ENCODE results near the gene GPD1.
"Not testable (repeated sequence)": the region's sequence is repeated elsewhere in the genome, so short reads cannot be mapped to it uniquely, and the experiment has no call there.

The GPD1 gene

DNA sequence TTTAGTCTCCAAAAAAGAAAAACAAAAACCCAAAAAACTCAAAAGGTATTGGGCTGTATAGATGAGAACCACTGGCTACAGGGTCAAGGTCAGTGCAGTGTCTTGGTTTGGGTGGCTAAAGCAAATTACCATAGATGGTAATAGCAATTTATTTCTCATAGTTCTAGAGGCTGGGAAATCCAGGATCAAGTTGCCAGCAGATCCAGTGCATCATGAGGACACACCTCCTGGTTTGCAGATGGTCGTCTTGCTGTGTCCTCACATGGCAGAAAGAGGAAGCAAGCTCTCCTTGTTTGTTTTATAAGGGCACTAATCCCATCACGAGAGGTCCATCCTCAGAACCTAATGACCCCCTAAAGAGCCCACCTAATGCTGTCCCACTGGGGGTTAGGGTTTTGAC lies 19.4 kb downstream of the GPD1 start:
- DNase-seq (ENCODE audit: low spot score) = no peak

DNA sequence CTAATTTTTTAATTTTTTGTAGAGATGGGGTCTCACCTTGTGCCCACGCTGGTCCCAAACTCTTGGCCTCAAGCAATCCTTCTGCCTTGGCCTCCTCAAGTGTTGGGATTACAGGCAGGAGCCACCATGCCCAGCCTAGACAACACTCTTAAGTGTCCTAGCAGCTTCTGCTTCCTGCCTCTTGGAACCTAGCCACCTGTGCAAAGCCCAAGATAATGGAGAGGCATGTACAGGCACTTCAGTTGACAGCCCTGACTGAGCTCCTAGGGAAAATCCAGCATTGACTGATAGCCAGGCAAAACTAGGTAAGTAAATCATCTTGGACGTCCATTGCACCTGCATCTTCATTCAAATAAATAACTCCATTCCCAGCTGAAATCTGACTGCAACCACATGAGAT lies 23.7 kb downstream of the GPD1 start:
- DNase-seq (ENCODE audit: low spot score) = no peak

DNA sequence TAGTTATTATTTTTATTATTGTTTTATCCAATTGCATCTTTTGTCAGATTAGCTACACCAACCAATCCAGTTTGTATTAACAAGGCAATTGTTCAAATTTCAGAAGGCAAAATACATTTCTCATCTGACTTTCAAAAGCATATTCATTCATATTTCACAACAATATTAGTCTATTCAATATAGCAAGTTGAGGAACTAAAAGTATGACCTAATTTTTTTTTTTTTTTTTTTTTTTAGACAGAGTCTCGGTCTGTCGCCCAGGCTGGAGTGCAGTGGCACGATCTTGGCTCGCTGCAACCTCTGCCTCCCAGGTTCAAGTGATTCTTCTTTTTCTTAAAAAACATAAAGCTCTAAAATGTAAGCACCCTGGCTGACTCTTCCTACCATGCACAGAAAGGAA lies 25.5 kb downstream of the GPD1 start:
- DNase-seq (ENCODE audit: low spot score) = no peak

GRCh38 chr12:50132505-50133135 lies 28.8 kb downstream of the GPD1 start:
- peak; percentile 21 for DNase-seq (ENCODE audit: low spot score)

DNA sequence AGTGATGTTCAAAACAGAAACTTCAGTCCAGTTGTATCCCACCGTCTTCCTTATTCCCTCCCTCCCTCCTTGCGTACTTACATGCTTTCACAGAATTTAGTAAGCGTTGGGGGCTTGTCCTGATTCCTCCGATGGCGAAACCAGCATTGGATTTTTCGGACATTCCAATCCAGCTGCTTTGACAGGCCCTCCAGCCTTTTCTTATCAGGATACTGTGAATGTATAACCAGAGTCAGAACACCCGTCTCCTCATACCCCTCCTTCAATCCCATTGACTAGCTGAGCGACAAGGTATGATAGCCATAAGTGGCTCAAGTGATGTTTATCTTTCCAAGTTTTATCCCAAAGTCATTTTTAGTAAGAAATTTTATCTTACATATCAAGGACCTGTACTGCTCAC lies 39.2 kb downstream of the GPD1 start:
- DNase-seq (ENCODE audit: low spot score) = no peak

DNA sequence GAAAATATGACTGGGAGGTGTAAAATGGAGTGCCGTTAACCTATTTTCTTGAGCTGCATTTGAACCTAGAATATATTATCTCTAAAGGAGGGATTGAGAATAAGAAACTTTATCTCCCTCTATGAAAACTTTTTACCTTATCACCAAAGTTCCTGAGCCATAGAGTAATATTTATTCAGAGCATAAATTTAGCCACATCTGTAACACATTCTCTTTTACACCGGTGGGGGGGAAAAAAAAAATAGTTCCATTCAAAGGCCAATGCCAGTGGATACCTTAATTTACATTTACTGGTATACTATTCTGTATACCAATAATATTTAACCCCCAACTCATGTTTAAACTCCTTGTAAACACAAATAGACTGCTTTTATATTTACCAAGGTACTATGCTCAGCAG lies 41.6 kb downstream of the GPD1 start:
- DNase-seq (ENCODE audit: low spot score) = no peak

DNA sequence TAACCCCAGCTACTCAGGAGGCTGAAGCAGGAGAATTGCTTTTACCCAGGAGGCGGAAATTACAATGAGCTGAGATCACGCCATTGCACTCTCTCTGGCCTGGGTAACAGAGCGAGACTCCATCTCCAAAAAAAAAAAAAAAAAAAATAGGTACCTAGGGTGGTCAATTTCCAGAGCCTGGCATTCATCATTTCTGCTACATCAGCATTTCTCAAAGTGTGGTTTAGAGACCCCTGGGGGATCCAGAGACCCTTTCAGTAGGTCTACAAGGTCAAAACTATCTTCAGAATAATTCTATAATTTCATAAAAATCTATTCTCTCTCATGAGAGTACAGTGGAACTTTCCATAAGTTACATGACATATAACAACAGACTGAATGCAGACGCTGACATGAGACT lies 43.5 kb downstream of the GPD1 start:
- no peak for DNase-seq (ENCODE audit: low spot score)

DNA sequence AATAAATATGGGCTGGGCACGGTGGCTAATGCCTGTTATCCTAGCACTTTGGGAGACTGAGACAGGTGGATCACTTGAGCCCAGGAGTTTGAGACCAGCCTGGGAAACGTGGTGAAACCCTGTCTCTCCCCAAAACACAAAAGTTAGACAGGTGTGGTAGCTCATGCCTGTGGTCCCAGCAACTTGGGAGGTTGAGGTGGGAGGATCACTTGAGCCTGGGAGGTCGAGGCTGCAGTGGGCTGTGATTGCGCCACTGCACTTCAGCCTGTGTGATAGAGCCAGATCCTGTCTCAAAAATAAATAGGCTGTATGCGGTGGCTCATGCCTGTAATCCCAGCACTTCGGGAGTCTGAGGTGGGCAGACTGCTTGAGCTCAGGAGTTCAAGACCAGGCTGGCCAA lies 44.2 kb downstream of the GPD1 start:
- not testable (repeated sequence) for DNase-seq (ENCODE audit: low spot score)

DNA sequence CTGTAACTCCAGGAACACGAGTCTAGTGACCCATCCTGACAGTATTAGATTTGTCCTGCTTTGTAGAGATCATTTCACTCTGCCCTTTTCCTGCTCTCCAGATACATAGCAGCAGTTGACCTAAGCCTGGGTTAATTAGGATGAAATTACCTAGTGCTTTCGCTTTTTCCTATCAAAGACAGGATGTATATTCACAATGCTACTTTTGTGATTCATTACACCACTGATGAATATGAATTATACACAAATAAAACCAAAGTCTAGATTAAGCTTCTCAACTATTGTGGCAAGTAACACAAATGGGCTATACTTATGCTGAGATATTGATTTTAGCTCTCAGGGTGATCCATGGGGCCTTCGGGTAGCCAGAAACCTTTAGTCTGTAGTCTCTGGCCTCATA lies 45.5 kb downstream of the GPD1 start:
- no peak for DNase-seq (ENCODE audit: low spot score)

DNA sequence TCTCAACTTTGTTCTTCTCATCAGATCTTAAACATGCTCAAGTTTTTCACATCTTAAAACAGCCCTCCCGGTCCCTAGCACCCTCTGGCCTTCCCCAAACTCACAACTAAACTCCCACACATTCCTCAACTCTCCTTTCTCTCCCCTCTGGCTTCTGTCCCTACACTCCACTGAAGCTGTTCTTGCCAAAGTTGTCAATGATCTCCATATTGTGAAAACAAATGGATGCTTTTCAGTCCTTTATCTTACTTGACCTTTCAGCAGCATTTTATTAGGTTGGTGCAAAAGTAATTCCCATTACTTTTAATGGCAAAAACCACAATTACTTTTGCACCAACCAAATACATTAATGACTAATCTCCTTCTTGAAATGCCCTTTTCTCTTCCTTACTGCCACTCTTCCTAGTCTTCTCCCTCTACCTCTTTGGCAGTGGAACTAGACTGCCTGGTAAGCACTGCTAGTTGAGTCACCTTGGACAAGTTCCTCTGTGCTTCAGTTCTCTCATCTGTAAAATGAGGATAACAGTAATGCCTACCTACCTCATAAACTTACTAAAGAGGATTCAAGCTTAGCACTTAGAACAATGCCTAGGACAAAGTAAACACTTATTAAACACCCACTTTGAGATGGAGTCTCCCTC lies 47.4 kb downstream of the GPD1 start:
- DNase-seq (ENCODE audit: low spot score) = no peak

DNA sequence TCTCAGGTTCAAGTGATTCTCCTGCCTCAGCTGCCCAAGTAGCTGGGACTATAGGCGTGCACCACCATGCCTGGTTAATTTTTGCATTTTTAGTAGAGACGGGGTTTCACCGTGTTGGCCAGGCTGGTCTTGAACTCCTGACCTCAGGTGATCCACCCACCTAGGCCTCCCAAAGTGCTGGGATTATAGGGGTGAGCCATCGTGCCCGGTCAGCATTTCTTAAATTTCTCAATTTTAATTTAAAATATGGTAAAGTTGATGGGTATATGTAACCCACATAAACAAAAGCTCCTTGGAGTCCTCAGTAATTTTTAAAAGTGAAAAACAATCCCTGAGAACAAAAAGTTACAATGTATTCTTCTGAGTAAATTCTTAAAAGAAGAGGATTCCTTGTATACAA lies 51.1 kb downstream of the GPD1 start:
- not testable (repeated sequence) for DNase-seq (ENCODE audit: low spot score)

GRCh38 chr12:50156641-50157040 lies 52.8 kb downstream of the GPD1 start:
- DNase-seq (ENCODE audit: low spot score) = no peak

DNA sequence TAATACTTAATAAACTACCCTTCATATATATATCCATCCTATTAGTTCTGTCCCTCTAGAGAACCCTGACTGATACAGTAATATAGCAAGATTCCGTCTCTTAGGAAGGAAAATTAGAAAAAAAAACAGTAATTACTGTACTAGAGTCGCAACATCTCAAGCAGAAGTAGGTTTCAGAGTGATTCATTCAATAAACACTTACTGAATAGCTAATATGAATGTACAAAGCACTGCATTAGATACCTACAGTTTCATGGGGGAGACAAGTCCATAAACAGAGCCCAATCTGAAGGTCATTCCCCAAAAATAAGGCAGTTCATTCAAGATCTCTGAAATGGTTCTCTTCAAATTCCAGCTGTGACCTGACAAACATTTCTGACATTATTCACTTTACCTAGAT lies 53.5 kb downstream of the GPD1 start:
- DNase-seq (ENCODE audit: low spot score) = no peak

DNA sequence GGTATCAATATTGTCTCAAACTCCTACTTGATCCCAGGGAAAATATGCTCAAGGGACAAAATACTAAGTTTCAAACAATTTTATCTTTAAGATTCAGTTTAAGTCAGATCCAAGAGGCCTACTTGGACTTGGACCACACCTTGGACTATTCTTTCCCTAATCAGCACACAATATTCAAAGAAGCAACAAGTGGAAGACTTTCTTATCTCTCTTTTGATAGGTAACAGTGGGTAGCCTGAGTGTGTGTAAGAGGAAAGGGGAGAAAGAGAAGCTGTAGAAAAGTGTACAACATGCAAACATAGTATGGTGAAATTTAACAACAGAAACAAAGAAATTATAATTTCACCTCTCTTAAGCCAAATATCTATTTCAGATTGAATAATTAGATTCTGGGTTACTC lies 56.8 kb downstream of the GPD1 start:
- no peak for DNase-seq (ENCODE audit: low spot score)
